G401.6 (cell line): ENCODE results near the gene MYRF.

ENCODE experiments used
- FAIRE-seq: peaks from 2 replicates; lab custom pipeline; 2012; peaks lifted over from hg19 to GRCh38; lab: Jason Lieb, UNC

MYRF gene

DNA sequence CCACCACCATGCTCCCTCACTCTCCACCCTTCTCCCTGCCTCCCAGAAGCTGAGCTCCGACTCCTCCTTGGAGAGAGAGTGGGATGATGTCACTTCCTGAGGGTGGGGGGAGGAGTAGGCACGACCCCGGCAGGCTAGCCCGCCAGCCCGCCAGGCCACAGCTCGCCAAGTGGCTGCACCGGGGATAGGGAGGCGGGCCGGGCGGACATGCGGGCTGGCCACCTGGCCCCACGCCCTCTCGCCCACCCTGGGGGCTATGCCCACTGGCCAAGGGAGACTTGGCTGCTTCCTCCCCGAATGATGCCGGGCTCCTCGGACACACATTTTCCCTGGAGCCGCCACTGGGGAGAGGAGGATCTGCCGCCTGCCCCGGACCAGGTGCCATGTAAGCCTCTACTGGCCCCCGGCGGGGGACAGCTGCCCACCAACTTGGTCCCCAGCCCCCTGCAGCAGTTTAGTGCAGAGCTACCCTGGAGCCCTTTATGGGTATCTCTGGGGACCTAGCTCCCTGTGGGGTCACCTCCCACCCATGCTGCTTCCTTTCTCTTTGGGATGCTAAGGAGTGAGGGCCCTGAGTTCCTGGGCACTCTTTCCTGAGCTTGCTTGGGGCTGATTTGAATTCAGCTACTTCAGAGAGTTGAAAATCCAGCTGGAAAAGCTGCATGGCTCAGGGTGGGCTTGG, 33.7 kb upstream of the MYRF start:
- FAIRE-seq: no peak

DNA sequence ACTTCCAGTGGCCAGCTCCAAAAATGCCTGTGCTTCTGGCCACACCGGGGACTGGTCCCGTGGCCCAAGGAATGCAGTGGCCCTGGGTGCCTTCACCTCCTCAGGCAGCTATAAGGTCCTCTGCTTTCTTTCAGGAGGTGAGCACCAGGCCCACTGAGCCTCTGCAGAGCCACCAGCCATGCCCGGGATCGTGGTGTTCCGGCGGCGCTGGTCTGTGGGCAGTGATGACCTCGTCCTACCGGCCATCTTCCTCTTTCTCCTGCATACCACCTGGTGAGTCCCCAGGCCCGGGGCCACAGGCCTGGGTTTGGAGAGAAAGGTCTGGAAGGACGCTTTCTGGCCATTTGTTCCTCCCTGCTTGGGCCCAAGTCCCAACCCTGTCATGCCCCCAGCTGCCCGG, 32.5 kb upstream of the MYRF start:
- FAIRE-seq: no peak

- FAIRE-seq: no peak
Measured at GRCh38 chr11:61720597-61720996, 31.8 kb upstream of the MYRF start.

- FAIRE-seq: no peak
Measured at GRCh38 chr11:61724437-61724836, 28.0 kb upstream of the MYRF start.

GRCh38 chr11:61725781-61726231, 26.6 kb upstream of the MYRF start:
- no peak for FAIRE-seq

- FAIRE-seq: no peak
Measured at GRCh38 chr11:61726775-61727174, 25.7 kb upstream of the MYRF start.

DNA sequence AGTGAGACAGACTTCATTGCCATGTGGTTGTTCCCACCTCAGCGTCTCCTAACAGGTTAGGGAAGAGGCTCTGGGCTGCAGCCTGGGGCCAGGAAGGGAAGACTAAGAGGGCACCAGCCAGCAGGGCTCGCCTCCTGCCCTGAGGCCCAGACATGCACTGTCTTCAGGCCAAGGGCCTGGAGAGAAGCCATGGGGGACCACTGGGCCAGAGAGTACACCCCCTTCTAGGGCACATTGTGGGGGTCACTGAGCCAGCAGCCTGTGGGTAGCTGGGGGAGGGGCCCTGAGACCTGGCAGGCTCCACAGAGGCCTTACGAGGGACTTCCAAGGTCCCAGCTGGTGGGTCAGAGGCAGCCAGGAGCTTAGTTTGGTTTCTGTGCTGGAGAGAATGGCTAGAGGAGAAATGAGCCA, 25.0 kb upstream of the MYRF start:
- FAIRE-seq: no peak

- FAIRE-seq: no peak
Measured at GRCh38 chr11:61728066-61728939, 24.1 kb upstream of the MYRF start.

- FAIRE-seq: no peak
Measured at GRCh38 chr11:61728940-61729219, 23.6 kb upstream of the MYRF start.

- no peak for FAIRE-seq
Measured at GRCh38 chr11:61730240-61730994, 22.0 kb upstream of the MYRF start.

GRCh38 chr11:61731211-61731951, 21.1 kb upstream of the MYRF start:
- no peak for FAIRE-seq

DNA sequence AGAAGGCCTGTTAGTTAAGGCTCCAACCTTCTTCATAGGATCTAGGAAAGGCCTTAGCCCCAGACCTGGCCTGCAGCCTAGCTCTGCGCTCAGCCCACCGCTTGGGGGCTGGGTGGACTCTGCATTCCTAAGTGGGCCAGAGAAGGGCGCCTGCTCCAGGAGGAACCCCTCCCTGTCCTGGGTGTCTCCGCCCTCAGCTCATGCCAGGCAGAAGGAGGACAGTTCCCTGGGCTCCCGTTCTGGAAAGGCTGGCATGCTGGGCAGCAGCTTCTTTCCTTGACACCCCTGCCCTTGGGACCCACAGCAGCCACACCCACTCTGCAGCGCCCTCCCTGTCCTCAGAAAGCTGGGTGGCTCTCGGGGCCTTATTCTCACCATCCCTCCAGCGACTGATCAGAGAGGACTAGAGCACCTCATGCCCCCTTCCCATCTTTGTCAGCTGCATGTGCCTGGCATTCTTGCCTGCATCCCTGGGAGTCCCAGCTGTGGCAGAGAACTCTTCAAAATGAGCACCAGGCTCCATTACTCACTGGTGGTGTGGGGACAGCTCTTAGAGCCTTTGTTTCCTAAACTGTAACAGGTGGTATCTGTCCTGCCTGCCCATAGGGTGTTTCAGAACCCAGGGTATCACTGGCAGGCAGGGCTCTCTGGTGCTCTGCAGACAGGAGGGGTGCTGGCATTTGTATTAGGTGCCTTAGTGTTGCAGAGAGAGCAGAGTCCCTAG, 20.3 kb upstream of the MYRF start:
- no peak for FAIRE-seq

- FAIRE-seq: no peak
Measured at GRCh38 chr11:61732705-61733104, 19.7 kb upstream of the MYRF start.

DNA sequence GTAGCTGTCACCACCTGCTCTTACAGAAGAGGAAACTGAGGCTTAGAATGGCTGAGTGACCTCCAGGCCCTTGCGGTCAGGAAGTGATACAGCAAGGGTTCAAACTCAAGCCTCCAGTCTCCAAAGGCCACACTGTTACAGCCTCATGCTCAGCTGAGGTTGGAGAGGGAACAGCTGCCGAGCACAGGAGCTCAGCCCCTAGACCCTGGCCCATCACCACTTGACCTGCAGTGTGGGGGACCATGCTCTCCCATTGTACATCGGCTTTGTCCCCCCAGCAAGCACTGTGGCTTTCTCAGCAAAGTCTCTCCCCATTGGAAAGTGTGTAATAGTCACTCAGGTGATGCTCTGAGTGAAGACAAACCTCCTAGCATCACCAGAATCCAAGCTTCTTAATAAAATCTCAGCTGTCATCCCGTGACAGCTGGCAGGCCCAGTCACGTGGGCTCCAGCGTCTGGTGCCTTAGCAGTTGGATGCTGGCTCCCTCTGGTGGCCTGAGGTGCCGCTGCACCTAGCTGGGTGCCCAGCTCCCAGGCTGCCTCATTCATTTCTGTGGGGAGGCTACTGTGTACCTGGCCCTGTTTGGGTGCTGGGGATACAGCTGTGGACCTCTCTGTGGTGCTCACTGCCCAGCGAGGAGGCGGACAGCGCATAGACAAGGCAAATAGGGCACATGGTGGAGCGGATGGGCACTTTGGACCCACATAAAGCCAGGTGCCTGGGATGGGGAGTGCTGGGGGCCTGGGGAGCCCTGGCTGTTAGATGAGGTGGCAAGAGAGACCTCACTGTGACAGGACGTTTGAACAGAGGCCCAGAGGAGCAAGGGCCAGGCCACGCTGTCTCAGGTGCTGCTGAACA, 19.1 kb upstream of the MYRF start:
- peak; percentile 87 for FAIRE-seq

GRCh38 chr11:61734767-61735166, 17.7 kb upstream of the MYRF start:
- FAIRE-seq: no peak

- FAIRE-seq: no peak
Measured at GRCh38 chr11:61735391-61735790, 17.0 kb upstream of the MYRF start.

GRCh38 chr11:61736310-61736709, 16.1 kb upstream of the MYRF start:
- no peak for FAIRE-seq

GRCh38 chr11:61737131-61737530, 15.3 kb upstream of the MYRF start:
- no peak for FAIRE-seq

GRCh38 chr11:61737636-61738386, 14.6 kb upstream of the MYRF start:
- FAIRE-seq: no peak

DNA sequence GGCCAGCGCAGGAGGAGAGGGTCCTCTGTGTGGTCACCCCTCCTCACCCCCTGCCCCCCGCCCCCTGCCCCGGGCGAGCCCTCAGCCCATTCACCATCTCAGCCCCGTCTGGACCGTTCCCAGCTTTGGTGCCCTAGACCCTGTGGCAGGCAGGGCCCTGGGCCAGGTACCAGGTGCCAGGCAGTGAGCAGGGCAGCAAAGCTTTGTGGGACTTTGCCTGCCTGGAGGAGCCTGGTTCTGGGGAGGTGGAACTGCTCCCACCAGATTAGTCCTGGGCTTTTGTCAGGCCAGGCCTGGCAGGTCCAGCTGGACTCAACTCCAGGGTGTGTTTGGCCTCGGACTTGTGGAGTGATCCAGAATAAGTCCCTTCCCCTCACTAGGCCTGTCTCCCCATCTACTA, 13.7 kb upstream of the MYRF start:
- no peak for FAIRE-seq
